Stomach (tissue), 4 donors: Measurements from ENCODE around the gene DPYSL4.

Source experiments
- EP300 ChIP-seq: sonication (generic); formaldehyde crosslinking; IDR thresholded peaks from one replicate; pipeline ENCODE4 v1.6.1; 2017; ENCODE audit warnings: antibody characterized with exemption
- POLR2A ChIP-seq, 4 donors: fragments of 450-650 bp; IDR thresholded peaks; one replicate each; pipeline ENCODE4 v1.6.1; 2016; ENCODE audit warnings: antibody characterized with exemption in 4 of 4, control low read depth in 2 of 4, mild to moderate bottlenecking in 1 of 4, moderate library complexity in 1 of 4
- POLR2AphosphoS5 ChIP-seq, 3 donors: sonication (generic); formaldehyde crosslinking; IDR thresholded peaks; one replicate each; pipeline ENCODE4 v1.6.1; 2016; ENCODE audit warnings: antibody characterized with exemption in 3 of 3
- TF ChIP-seq, protein P1 (sequence below), 7 experiments: fragments of 450-650 bp in 4 of 7; fragments of 200-600 bp in 3 of 7; sonication (generic) in 3 of 7; IDR thresholded peaks; one replicate each; pipeline ENCODE4 v1.5.1; 2016 to 2019; ENCODE audit warnings: antibody characterized with exemption in 7 of 7, control low read depth in 2 of 7, mild to moderate bottlenecking in 1 of 7

DNA sequence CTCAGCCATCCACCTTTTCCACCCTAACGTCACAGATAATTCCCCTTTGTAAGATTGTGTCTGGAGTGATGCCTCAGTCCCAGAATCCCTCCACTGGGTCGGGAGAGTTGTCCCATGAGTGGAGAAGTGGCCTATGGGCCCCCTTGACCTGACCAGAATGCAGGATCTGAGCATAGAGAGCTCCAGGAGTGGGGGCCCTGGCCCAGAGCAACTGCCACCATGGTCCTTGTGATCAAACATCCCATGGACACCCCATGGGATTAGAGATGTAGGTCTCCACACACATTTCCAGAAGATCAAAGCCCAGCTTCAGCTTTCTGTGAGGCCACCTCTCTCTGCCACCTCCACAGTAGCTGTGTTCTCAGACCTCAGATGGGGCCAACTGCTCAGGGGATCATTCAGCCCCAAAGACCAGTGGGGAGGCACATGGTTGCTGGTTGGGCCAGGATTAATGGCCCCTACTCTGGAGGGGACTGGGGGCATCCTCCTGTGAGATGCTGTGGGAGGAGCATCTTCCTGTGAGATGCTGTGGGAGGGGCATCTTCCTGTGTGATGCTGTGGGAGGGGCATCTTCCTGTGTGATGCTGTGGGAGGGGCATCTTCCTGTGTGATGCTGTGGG, 28.5 kb upstream of the DPYSL4 start:
- TF ChIP-seq POLR2AphosphoS5 (IDR thresholded peaks at IDR 0.05) (no peak), EP300 (no peak), POLR2A (IDR thresholded peaks at IDR 0.05) (no peak)
- TF ChIP-seq, protein P1, sequence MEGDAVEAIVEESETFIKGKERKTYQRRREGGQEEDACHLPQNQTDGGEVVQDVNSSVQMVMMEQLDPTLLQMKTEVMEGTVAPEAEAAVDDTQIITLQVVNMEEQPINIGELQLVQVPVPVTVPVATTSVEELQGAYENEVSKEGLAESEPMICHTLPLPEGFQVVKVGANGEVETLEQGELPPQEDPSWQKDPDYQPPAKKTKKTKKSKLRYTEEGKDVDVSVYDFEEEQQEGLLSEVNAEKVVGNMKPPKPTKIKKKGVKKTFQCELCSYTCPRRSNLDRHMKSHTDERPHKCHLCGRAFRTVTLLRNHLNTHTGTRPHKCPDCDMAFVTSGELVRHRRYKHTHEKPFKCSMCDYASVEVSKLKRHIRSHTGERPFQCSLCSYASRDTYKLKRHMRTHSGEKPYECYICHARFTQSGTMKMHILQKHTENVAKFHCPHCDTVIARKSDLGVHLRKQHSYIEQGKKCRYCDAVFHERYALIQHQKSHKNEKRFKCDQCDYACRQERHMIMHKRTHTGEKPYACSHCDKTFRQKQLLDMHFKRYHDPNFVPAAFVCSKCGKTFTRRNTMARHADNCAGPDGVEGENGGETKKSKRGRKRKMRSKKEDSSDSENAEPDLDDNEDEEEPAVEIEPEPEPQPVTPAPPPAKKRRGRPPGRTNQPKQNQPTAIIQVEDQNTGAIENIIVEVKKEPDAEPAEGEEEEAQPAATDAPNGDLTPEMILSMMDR (IDR thresholded peaks at IDR 0.05): no peak
